Neural progenitor cell (in vitro differentiated cells): ENCODE data around the gene PRKCI. TPM values are rescaled to one million over a fixed set of nuclear protein-coding genes. Genes with fewer than 3 reads are reported as not detected.

Experiments used
- DNase-seq: peaks from one replicate; pipeline ENCODE4 v3.0.0-alpha.2; 2016; ENCODE audit warnings: low spot score
- H2AFZ ChIP-seq: fragments of 200-600 bp; sonication (generic); replicated peaks from 2 replicates; pipeline ENCODE4 v1.6.1; 2016; ENCODE audit warnings: antibody characterized with exemption
- H3F3A ChIP-seq: fragments of 200-600 bp; sonication (generic); 2 replicates; pipeline ENCODE4 v1.6.1; 2016; ENCODE audit warnings: antibody characterized with exemption, low read depth
- H3K27ac ChIP-seq: fragments of 200-600 bp; sonication (generic); 2 replicates; pipeline ENCODE4 v1.5.1; 2016; ENCODE audit warnings: mild to moderate bottlenecking
- H3K27me3 ChIP-seq: fragments of 200-600 bp; sonication (generic); 2 replicates; pipeline ENCODE4 v1.6.1; 2016; ENCODE audit warnings: mild to moderate bottlenecking, moderate library complexity
- H3K36me3 ChIP-seq: fragments of 200-600 bp; sonication (generic); 2 replicates; pipeline ENCODE4 v1.5.1; 2016
- H3K4me1 ChIP-seq: fragments of 200-600 bp; sonication (generic); 2 replicates; pipeline ENCODE4 v1.6.1; 2016; ENCODE audit warnings: mixed run types
- H3K4me2 ChIP-seq: fragments of 200-600 bp; sonication (generic); 2 replicates; pipeline ENCODE4 v1.6.1; 2016
- H3K4me3 ChIP-seq: fragments of 200-600 bp; sonication (generic); 2 replicates; pipeline ENCODE4 v1.5.1; 2016
- H3K79me2 ChIP-seq: fragments of 200-600 bp; sonication (generic); 2 replicates; pipeline ENCODE4 v1.6.1; 2016; ENCODE audit warnings: low read depth
- H3K9ac ChIP-seq: fragments of 200-600 bp; sonication (generic); 2 replicates; pipeline ENCODE4 v1.6.1; 2016
- H3K9me3 ChIP-seq: fragments of 200-600 bp; sonication (generic); 2 replicates; pipeline ENCODE4 v1.5.1; 2016; ENCODE audit warnings: low read depth
- H4K20me1 ChIP-seq: fragments of 200-600 bp; sonication (generic); 2 replicates; pipeline ENCODE4 v1.6.1; 2016; ENCODE audit warnings: low read depth
- H3K27ac Mint-ChIP-seq: 3 replicates; pipeline ENCODE4 v1.8.0; 2021; ENCODE audit warnings: mixed read lengths
- H3K27me3 Mint-ChIP-seq: 2 replicates; pipeline ENCODE4 v1.8.0; 2022; ENCODE audit warnings: low read depth, mild to moderate bottlenecking, inconsistent platforms, moderate library complexity, mixed read lengths; ENCODE audit not compliant: insufficient read depth
- H3K36me3 Mint-ChIP-seq: 3 replicates; pipeline ENCODE4 v1.8.0; 2021; ENCODE audit warnings: mixed read lengths
- H3K4me1 Mint-ChIP-seq: 3 replicates; pipeline ENCODE4 v1.8.0; 2021; ENCODE audit warnings: mixed read lengths
- H3K4me3 Mint-ChIP-seq: 3 replicates; pipeline ENCODE4 v1.8.0; 2021; ENCODE audit warnings: mild to moderate bottlenecking, moderate library complexity, mixed read lengths
- H3K9me3 Mint-ChIP-seq: 3 replicates; pipeline ENCODE4 v1.8.0; 2020; ENCODE audit warnings: mixed read lengths
- EZH2 ChIP-seq: fragments of 200-600 bp; sonication (generic); IDR thresholded peaks from 2 replicates; pipeline ENCODE4 v1.6.1; 2017; ENCODE audit warnings: antibody characterized with exemption, mild to moderate bottlenecking, moderate library complexity
- EZH2phosphoT487 ChIP-seq: fragments of 200-600 bp; sonication (generic); IDR thresholded peaks from 2 replicates; pipeline ENCODE4 v1.6.1; 2017; ENCODE audit warnings: antibody characterized with exemption
- total RNA-seq: library from RNA; depleted of rRNA; stranded (reverse); fragments of >200 nt; gene quantifications from 2 replicates; pipeline ENCODE4 v1.2.3, GENCODE V29; 2015; ENCODE audit warnings: low replicate concordance
- TF ChIP-seq, protein P1 (sequence below): fragments of 200-600 bp; sonication (generic); IDR thresholded peaks from 2 replicates; pipeline ENCODE4 v1.5.1; 2017; ENCODE audit warnings: antibody characterized with exemption, mild to moderate bottlenecking

Gene PRKCI
- total RNA-seq, 1 donor from 2014 or later = 87.8 TPM

DNA sequence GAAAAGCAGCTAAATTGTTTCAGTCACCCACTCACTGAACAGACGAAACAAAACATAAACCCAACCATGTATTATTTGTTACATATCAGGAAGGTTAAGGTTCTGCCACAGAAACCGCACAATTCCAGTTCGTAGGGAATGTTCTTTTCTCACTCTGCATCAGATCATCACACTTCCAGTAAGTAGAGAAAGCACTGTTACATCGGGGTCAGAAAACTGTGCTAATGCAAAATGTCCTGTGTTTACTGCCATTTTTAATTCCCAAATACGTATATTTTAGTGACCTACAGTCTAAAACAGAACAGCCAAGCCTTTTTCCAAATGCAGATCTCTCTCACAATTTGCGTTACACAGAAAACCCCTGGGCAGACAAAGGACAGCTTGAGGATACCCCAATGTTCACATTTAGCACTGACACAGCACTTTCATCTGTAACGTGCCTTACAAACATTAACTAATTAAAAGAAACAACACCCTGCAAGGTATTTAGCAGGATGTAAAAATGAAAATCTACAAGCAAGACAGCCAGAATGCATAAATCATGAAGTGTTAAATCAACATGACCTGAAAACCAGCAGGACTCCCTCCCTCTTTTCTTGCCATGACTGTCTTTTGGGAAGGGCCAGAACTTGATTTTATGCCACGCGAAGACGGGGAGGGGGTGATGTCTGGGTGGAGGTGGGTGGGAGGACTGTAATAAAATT is 100.5 kb downstream of the PRKCI start:
- peak overlapping the region; percentile 1 for H3K4me3 Mint-ChIP-seq
- TF ChIP-seq EZH2 (no peak), EZH2phosphoT487 (no peak)
- TF ChIP-seq, protein P1, sequence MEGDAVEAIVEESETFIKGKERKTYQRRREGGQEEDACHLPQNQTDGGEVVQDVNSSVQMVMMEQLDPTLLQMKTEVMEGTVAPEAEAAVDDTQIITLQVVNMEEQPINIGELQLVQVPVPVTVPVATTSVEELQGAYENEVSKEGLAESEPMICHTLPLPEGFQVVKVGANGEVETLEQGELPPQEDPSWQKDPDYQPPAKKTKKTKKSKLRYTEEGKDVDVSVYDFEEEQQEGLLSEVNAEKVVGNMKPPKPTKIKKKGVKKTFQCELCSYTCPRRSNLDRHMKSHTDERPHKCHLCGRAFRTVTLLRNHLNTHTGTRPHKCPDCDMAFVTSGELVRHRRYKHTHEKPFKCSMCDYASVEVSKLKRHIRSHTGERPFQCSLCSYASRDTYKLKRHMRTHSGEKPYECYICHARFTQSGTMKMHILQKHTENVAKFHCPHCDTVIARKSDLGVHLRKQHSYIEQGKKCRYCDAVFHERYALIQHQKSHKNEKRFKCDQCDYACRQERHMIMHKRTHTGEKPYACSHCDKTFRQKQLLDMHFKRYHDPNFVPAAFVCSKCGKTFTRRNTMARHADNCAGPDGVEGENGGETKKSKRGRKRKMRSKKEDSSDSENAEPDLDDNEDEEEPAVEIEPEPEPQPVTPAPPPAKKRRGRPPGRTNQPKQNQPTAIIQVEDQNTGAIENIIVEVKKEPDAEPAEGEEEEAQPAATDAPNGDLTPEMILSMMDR = no peak
- no peaks in the 10 kb centered on the region for H3K36me3 Mint-ChIP-seq
- Histone ChIP-seq H3K79me2 (no peaks in the 10 kb centered on the region), H3K27ac (no peak overlapping the region), H3K4me2 (no peak overlapping the region), H4K20me1 (no peaks in the 10 kb centered on the region), H3K9me3 (no peaks in the 10 kb centered on the region), H3K36me3 (no peaks in the 10 kb centered on the region), H2AFZ (peak overlapping the region; percentile 20), H3K9ac (no peak overlapping the region), H3K4me3 (no peak overlapping the region), H3K4me1 (no peaks in the 10 kb centered on the region), H3F3A (no peaks in the 10 kb centered on the region), H3K27me3 (no peaks in the 10 kb centered on the region)
- peaks cover 42% of the 10 kb centered on the region for H3K4me1 Mint-ChIP-seq
- peaks cover 2% of the 10 kb centered on the region for H3K27me3 Mint-ChIP-seq
- H3K9me3 Mint-ChIP-seq = peaks cover 13% of the 10 kb centered on the region
- no peak for DNase-seq
- H3K27ac Mint-ChIP-seq = peak overlapping the region; percentile 74

- TF ChIP-seq EZH2phosphoT487 (no peak), EZH2 (no peak)
- TF ChIP-seq, protein P1 = no peak
- H3K27ac Mint-ChIP-seq = peak overlapping the region; percentile 74
- H3K4me1 ChIP-seq = no peaks in the 10 kb centered on the region
- peaks cover 36% of the 10 kb centered on the region for H3K4me1 Mint-ChIP-seq
- DNase-seq = no peak
- H4K20me1 ChIP-seq = no peaks in the 10 kb centered on the region
- H3K36me3 ChIP-seq = no peaks in the 10 kb centered on the region
- no peak overlapping the region for H3K27ac ChIP-seq
- no peak overlapping the region for H3K4me3 ChIP-seq
- peaks cover 2% of the 10 kb centered on the region for H3K27me3 Mint-ChIP-seq
- no peak overlapping the region for H3K4me2 ChIP-seq
- no peak overlapping the region for H2AFZ ChIP-seq
- H3K9me3 Mint-ChIP-seq = peaks cover 19% of the 10 kb centered on the region
- no peaks in the 10 kb centered on the region for H3K36me3 Mint-ChIP-seq
- H3K4me3 Mint-ChIP-seq = peak overlapping the region; percentile 1
- H3F3A ChIP-seq = no peaks in the 10 kb centered on the region
- no peaks in the 10 kb centered on the region for H3K9me3 ChIP-seq
- no peak overlapping the region for H3K9ac ChIP-seq
- H3K79me2 ChIP-seq = no peaks in the 10 kb centered on the region
- no peaks in the 10 kb centered on the region for H3K27me3 ChIP-seq
Observed at GRCh38 chr3:170323331-170323730, 101.1 kb downstream of the PRKCI start.

DNA sequence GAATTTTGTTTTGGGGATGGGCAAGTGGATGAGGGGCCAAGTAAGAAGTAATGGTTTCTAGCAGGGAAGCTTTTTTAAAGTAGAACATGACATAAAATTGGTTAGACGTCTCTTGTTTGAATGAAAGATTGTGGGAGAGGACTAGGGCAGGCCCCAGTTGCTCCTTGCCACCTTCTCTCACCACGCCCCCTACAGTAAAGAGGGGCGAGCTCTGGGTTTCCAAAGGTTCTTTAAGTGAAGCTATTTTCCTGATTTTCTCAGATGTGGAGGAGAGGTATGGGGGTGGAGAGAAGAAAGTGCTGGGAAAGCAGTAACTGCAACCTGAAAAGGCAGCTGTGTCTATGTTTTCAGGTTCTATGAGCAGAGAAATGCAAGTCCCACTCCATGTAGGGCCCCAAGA is 102.7 kb downstream of the PRKCI start:
- Histone ChIP-seq H2AFZ (no peak overlapping the region), H3F3A (no peaks in the 10 kb centered on the region), H3K4me2 (no peak overlapping the region), H3K9ac (no peak overlapping the region), H3K27me3 (no peaks in the 10 kb centered on the region), H3K9me3 (no peaks in the 10 kb centered on the region), H3K27ac (no peak overlapping the region), H3K79me2 (no peaks in the 10 kb centered on the region), H3K36me3 (no peaks in the 10 kb centered on the region), H3K4me1 (no peaks in the 10 kb centered on the region), H4K20me1 (no peaks in the 10 kb centered on the region), H3K4me3 (no peak overlapping the region)
- peaks cover 2% of the 10 kb centered on the region for H3K27me3 Mint-ChIP-seq
- no peak for TF ChIP-seq EZH2
- no peak for TF ChIP-seq EZH2phosphoT487
- TF ChIP-seq, protein P1 = no peak
- no peak for DNase-seq
- H3K4me3 Mint-ChIP-seq = no peak overlapping the region
- no peaks in the 10 kb centered on the region for H3K36me3 Mint-ChIP-seq
- H3K9me3 Mint-ChIP-seq = peaks cover 28% of the 10 kb centered on the region
- peak overlapping the region; percentile 37 for H3K27ac Mint-ChIP-seq
- H3K4me1 Mint-ChIP-seq = peaks cover 34% of the 10 kb centered on the region
